ENCODE data around the gene ACSBG1. TPM values are rescaled to one million over a fixed set of nuclear protein-coding genes. Genes with fewer than 3 reads are reported as not detected.

ACSBG1 gene
- total and polyA plus RNA-seq, 10 of the 15 experiments (the other 5 are each of a cell fraction or from before 2014, with no cell fraction given) = 0.11 to 0.75 (median 0.42) TPM

GRCh38 chr15:78197632-78198031 lies 36.7 kb downstream of the ACSBG1 start:
- ATAC-seq = no peak
- DNase-seq (ENCODE audit: low read depth, low spot score) = no peak
- Histone ChIP-seq H3K9me3 (replicated peaks; ENCODE audit: control insufficient read depth, insufficient read depth, low read length) (no peaks in the 10 kb centered on the region), H3K79me2 (ENCODE audit: control insufficient read depth, insufficient read depth, low read length) (no peaks in the 10 kb centered on the region), H3K27me3 (replicated peaks in 1 of 2; ENCODE audit: control insufficient read depth in 2 of 2, insufficient read depth in 2 of 2, low read length in 1 of 2) (peaks cover 0 to 2% of the 10 kb centered on the region in 2 experiments; a peak in 2 of 4 replicates), H3K36me3 (ENCODE audit: control insufficient read depth in 2 of 2, insufficient read depth in 2 of 2, low read length in 1 of 2) (no peaks in the 10 kb centered on the region), H3K9ac (ENCODE audit: control insufficient read depth, insufficient read depth, low read length) (no peak overlapping the region), H3K27ac (ENCODE audit: control insufficient read depth, insufficient read depth) (no peak overlapping the region), H2AFZ (ENCODE audit: control insufficient read depth, low read depth, low read length) (no peak overlapping the region), H3K4me2 (ENCODE audit: control insufficient read depth, insufficient read depth) (no peak overlapping the region), H4K20me1 (ENCODE audit: control insufficient read depth, insufficient read depth) (no peaks in the 10 kb centered on the region), H3K4me3 (no peak overlapping the region), H3K4me1 (ENCODE audit: control insufficient read depth, insufficient read depth, low read length) (no peaks in the 10 kb centered on the region)
- ChIA-PET SMC1A (ENCODE audit: uncharacterized antibody, unreplicated experiment) (interaction anchor here (0.9 to 4.2 kb wide), 5 partner anchors 14 to 225 kb away, joined by 3 to 77 read pairs (median 4); no protein-coding TSS in a partner anchor), CTCF (interaction anchor here (0.7 to 7.0 kb wide), 7 partner anchors 23 to 105 kb away, joined by 3 to 200 read pairs (median 71); partner anchors contain the start of gene CIB2), RAD21 (ENCODE audit: unreplicated experiment) (interaction anchor here (0.9 to 5.6 kb wide), 4 partner anchors 67 to 165 kb away, joined by 3 to 147 read pairs (median 5); partner anchors contain the start of gene CIB2), POLR2A (interaction anchor here (0.6 kb wide), 1 partner anchor 68 kb away, joined by 3 read pairs; no protein-coding TSS in a partner anchor)
- FAIRE-seq = no peak
- in situ Hi-C loops (cut with MboI) = loop anchor here (5.0 kb wide), 2 partner anchors 85 to 230 kb away; no protein-coding TSS in a partner anchor
- no peak for TF ChIP-seq MEF2A (IDR thresholded peaks at IDR 0.05; ENCODE audit: insufficient read depth, low read depth, low read length)
- TF ChIP-seq REST (IDR thresholded peaks at IDR 0.05; ENCODE audit: low read depth, low read length) = no peak
- no peak for TF ChIP-seq CHD4 (IDR thresholded peaks at IDR 0.05)
- no peak for TF ChIP-seq NR2F1 (conservative IDR thresholded peaks at IDR 0.05)
- TF ChIP-seq TBL1XR1 (IDR thresholded peaks at IDR 0.05; ENCODE audit: low read depth, low read length) = no peak
- TF ChIP-seq ZNF274 (IDR thresholded peaks at IDR 0.05; ENCODE audit: insufficient read depth, insufficient read length) = no peak
- no peak for TF ChIP-seq CBFB (IDR thresholded peaks at IDR 0.05; ENCODE audit: low read depth)
- no peak for TF ChIP-seq ZNF217 (IDR thresholded peaks at IDR 0.05)
- TF ChIP-seq, protein P1, sequence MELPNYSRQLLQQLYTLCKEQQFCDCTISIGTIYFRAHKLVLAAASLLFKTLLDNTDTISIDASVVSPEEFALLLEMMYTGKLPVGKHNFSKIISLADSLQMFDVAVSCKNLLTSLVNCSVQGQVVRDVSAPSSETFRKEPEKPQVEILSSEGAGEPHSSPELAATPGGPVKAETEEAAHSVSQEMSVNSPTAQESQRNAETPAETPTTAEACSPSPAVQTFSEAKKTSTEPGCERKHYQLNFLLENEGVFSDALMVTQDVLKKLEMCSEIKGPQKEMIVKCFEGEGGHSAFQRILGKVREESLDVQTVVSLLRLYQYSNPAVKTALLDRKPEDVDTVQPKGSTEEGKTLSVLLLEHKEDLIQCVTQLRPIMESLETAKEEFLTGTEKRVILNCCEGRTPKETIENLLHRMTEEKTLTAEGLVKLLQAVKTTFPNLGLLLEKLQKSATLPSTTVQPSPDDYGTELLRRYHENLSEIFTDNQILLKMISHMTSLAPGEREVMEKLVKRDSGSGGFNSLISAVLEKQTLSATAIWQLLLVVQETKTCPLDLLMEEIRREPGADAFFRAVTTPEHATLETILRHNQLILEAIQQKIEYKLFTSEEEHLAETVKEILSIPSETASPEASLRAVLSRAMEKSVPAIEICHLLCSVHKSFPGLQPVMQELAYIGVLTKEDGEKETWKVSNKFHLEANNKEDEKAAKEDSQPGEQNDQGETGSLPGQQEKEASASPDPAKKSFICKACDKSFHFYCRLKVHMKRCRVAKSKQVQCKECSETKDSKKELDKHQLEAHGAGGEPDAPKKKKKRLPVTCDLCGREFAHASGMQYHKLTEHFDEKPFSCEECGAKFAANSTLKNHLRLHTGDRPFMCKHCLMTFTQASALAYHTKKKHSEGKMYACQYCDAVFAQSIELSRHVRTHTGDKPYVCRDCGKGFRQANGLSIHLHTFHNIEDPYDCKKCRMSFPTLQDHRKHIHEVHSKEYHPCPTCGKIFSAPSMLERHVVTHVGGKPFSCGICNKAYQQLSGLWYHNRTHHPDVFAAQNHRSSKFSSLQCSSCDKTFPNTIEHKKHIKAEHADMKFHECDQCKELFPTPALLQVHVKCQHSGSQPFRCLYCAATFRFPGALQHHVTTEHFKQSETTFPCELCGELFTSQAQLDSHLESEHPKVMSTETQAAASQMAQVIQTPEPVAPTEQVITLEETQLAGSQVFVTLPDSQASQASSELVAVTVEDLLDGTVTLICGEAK (IDR thresholded peaks at IDR 0.05; ENCODE audit: borderline replicate concordance) = no peak
- TF ChIP-seq RCOR1 (conservative IDR thresholded peaks at IDR 0.05; ENCODE audit: low read depth, low read length) = no peak
- no peak for TF ChIP-seq EZH2 (IDR thresholded peaks at IDR 0.05; ENCODE audit: borderline replicate concordance, control insufficient read depth, low read depth, low read length)
- TF ChIP-seq TCF7 (IDR thresholded peaks at IDR 0.05; ENCODE audit: borderline replicate concordance) = no peak
- no peak for TF ChIP-seq POU2F2 (IDR thresholded peaks at IDR 0.05; ENCODE audit: borderline replicate concordance, low read depth, low read length)
- no TSS peak for BruUV-seq (replicated peaks)
- WGBS (ENCODE audit: insufficient coverage, insufficient replicate concordance, low lambda C conversion rate, missing lambda C conversion rate) = 21% methylated on average over 7 of the region's 7 CpGs
- intact Hi-C loops (cut with micrococcal nuclease; ENCODE audit: unreplicated experiment) = no loop called here

Data from GM12878 (cell line).